Iris pigment epithelial cell (primary cell): ENCODE data around the gene CDC42BPG.
A peak's percentile ranks its signal among the peaks of the same experiment; 100 is the strongest.

Source experiments
- DNase-seq: peaks from one replicate; pipeline ENCODE4 v3.0.0-alpha.2; 2011; ENCODE audit warnings: low read depth

Gene CDC42BPG

GRCh38 chr11:64864473-64865285 is 20.2 kb upstream of the CDC42BPG start:
- DNase-seq, result peak; percentile 88

- DNase-seq, result no peak
Measured at GRCh38 chr11:64864135-64864472, 19.7 kb upstream of the CDC42BPG start.

- DNase-seq, result no peak
Measured at GRCh38 chr11:64863391-64864060, 19.1 kb upstream of the CDC42BPG start.

GRCh38 chr11:64862987-64863390 is 18.5 kb upstream of the CDC42BPG start:
- DNase-seq, result no peak

- no peak for DNase-seq
Measured at GRCh38 chr11:64861227-64861975, 16.9 kb upstream of the CDC42BPG start.

GRCh38 chr11:64859542-64860414 is 15.3 kb upstream of the CDC42BPG start:
- DNase-seq, result no peak

- no peak for DNase-seq
Measured at GRCh38 chr11:64858467-64859263, 14.2 kb upstream of the CDC42BPG start.

GRCh38 chr11:64857485-64857884 is 13.0 kb upstream of the CDC42BPG start:
- no peak for DNase-seq

- DNase-seq, result peak; percentile 74
Measured at GRCh38 chr11:64856382-64857227, 12.2 kb upstream of the CDC42BPG start.

GRCh38 chr11:64855596-64856304 is 11.3 kb upstream of the CDC42BPG start:
- DNase-seq, result no peak

GRCh38 chr11:64854534-64855502 is 10.4 kb upstream of the CDC42BPG start:
- peak; percentile 84 for DNase-seq

- no peak for DNase-seq
Measured at GRCh38 chr11:64854157-64854533, 9.7 kb upstream of the CDC42BPG start.

- no peak for DNase-seq
Measured at GRCh38 chr11:64853709-64854108, 9.3 kb upstream of the CDC42BPG start.

- no peak for DNase-seq
Measured at GRCh38 chr11:64852804-64853509, 8.5 kb upstream of the CDC42BPG start.

GRCh38 chr11:64851831-64852351 is 7.4 kb upstream of the CDC42BPG start:
- DNase-seq, result no peak

- no peak for DNase-seq
Measured at GRCh38 chr11:64850979-64851567, 6.6 kb upstream of the CDC42BPG start.
